ENCODE data around the gene VAV1. TPM values are rescaled to one million over a fixed set of nuclear protein-coding genes. Genes with fewer than 3 reads are reported as not detected.

The VAV1 gene
- total and polyA plus RNA-seq, 2 of the 13 experiments (the other 11 are each of a cell fraction or from before 2014, with no cell fraction given), result not detected

DNA sequence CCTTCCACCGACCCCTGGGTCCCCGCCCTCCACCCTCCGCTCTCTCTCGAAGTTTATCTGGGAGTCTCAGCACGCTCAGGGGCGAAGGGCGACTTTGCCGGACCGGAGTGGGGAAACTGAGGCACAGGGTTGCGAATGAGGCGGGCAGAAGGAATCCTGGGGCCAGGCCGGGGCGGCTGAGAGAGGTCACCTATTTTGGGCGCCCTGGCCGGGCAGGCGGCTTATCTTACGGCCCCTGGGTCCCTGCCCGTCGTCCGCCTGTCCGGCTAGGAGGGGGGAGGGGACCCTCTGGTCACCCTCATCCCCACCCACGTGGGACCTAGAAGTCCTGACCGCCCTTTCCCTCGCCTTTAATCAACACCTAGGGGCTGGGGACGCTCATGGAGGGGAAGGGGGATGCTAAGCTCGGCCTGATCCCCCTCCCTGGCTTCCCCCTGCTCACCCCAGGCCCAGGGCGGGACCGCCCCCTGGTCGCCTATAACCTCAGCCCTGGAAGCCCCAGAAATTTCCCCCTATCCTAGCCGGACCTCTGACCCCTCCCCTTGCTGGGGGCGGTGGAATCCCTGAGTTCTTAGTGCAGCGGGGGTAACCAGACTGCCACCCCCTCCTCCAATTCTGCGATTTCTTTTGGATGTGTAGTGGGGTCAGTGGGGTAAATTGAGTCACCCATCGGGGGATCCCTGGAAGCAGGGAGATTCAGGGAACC is 32.5 kb upstream of the VAV1 start (continued):
- TF ChIP-seq, protein P1, sequence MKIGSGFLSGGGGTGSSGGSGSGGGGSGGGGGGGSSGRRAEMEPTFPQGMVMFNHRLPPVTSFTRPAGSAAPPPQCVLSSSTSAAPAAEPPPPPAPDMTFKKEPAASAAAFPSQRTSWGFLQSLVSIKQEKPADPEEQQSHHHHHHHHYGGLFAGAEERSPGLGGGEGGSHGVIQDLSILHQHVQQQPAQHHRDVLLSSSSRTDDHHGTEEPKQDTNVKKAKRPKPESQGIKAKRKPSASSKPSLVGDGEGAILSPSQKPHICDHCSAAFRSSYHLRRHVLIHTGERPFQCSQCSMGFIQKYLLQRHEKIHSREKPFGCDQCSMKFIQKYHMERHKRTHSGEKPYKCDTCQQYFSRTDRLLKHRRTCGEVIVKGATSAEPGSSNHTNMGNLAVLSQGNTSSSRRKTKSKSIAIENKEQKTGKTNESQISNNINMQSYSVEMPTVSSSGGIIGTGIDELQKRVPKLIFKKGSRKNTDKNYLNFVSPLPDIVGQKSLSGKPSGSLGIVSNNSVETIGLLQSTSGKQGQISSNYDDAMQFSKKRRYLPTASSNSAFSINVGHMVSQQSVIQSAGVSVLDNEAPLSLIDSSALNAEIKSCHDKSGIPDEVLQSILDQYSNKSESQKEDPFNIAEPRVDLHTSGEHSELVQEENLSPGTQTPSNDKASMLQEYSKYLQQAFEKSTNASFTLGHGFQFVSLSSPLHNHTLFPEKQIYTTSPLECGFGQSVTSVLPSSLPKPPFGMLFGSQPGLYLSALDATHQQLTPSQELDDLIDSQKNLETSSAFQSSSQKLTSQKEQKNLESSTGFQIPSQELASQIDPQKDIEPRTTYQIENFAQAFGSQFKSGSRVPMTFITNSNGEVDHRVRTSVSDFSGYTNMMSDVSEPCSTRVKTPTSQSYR (CRISPR knock-in tag; IDR thresholded peaks at IDR 0.05; ENCODE audit: borderline replicate concordance), result 0 out of 2 replicates have a peak, but pooled peaks have one; percentile 28
- TF ChIP-seq BORCS8-MEF2B (CRISPR knock-in tag; IDR thresholded peaks at IDR 0.05), result no peak
- TF ChIP-seq, protein P2, sequence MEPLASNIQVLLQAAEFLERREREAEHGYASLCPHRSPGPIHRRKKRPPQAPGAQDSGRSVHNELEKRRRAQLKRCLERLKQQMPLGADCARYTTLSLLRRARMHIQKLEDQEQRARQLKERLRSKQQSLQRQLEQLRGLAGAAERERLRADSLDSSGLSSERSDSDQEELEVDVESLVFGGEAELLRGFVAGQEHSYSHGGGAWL (CRISPR knock-in tag; IDR thresholded peaks at IDR 0.05), result peak; percentile 38; the same call in 1 of the 2 replicates
- peak; percentile 16 for TF ChIP-seq AGO2 (optimal IDR thresholded peaks at IDR 0.05; ENCODE audit: low read depth, low read length)
- no peak for TF ChIP-seq ZNF816 (CRISPR knock-in tag; IDR thresholded peaks at IDR 0.05; ENCODE audit: borderline replicate concordance)
- TF ChIP-seq MTF2 (CRISPR knock-in tag; IDR thresholded peaks at IDR 0.05; ENCODE audit: borderline replicate concordance), result 0 out of 2 replicates have a peak, but pooled peaks have one; percentile 33
- TF ChIP-seq KLF12 (CRISPR knock-in tag; IDR thresholded peaks at IDR 0.05; ENCODE audit: borderline replicate concordance), result peak; percentile 28; the same call in 1 of the 2 replicates
- TF ChIP-seq, protein P3, sequence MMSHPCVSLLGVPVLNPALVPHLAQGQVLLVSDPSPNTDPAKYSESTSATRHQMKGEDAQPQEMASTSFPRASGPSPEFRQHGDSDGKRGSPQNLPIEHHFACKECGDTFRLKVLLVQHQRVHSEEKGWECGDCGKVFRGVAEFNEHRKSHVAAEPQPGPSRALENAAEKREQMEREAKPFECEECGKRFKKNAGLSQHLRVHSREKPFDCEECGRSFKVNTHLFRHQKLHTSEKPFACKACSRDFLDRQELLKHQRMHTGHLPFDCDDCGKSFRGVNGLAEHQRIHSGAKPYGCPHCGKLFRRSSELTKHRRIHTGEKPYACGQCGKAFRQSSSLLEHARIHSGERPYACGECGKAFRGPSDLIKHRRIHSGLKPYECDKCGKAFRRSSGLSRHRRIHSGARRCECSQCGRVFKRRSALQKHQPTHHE (CRISPR knock-in tag; IDR thresholded peaks at IDR 0.05; ENCODE audit: borderline replicate concordance), result 0 out of 2 replicates have a peak, but pooled peaks have one; percentile 28
- TF ChIP-seq, protein P4, sequence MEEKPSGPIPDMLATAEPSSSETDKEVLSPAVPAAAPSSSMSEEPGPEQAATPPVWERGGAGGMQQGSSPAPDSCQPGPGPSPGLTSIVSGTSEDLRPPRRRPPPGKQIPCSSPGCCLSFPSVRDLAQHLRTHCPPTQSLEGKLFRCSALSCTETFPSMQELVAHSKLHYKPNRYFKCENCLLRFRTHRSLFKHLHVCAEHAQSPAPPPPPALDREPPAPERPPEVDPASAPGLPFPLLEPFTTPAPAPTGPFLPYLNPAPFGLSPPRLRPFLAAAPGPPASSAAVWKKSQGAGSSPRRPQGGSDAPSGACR (CRISPR knock-in tag; IDR thresholded peaks at IDR 0.05), result 0 out of 2 replicates have a peak, but pooled peaks have one; percentile 20
- TF ChIP-seq, protein P5, sequence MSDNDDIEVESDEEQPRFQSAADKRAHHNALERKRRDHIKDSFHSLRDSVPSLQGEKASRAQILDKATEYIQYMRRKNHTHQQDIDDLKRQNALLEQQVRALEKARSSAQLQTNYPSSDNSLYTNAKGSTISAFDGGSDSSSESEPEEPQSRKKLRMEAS (IDR thresholded peaks at IDR 0.05), result peak; percentile 35; the same call in 1 of the 2 replicates
- TF ChIP-seq MED13 (CRISPR knock-in tag; IDR thresholded peaks at IDR 0.05), result 0 out of 2 replicates have a peak, but pooled peaks have one; percentile 57
- peak; percentile 25 for TF ChIP-seq HNRNPLL (IDR thresholded peaks at IDR 0.05; ENCODE audit: low read depth, low read length, poor library complexity, severe bottlenecking)
- TF ChIP-seq SCMH1 (CRISPR knock-in tag; IDR thresholded peaks at IDR 0.05; ENCODE audit: borderline replicate concordance), result no peak
